ENCODE data around the gene AJAP1.

The AJAP1 gene

DNA sequence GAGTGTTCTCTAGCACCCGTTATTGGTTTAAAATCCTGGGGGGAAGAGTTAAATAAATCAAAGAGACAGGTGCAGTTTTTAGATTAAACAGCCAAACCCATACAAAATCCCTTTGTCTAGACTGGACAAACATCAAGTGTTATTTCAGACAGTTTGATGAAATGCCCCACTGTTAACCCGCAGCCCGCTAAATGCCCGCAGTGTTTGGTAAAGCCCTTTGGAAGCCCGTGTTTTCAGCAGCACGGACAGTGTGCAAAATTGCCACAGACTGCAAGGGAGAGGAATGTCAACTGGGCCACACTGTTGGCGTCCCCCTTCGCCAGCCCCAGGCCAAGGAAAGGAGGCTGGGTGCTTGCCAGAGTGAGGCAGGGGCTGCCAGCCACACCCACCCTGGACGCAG lies 26.6 kb downstream of the AJAP1 start:
- no peak overlapping the region for H3K4me3 ChIP-seq (ENCODE audit: low read length)
- TF ChIP-seq CTCF (conservative IDR thresholded peaks at IDR 0.05; ENCODE audit: low read length) = no peak
- DNase-seq (ENCODE audit: low read depth) = no peak

DNA sequence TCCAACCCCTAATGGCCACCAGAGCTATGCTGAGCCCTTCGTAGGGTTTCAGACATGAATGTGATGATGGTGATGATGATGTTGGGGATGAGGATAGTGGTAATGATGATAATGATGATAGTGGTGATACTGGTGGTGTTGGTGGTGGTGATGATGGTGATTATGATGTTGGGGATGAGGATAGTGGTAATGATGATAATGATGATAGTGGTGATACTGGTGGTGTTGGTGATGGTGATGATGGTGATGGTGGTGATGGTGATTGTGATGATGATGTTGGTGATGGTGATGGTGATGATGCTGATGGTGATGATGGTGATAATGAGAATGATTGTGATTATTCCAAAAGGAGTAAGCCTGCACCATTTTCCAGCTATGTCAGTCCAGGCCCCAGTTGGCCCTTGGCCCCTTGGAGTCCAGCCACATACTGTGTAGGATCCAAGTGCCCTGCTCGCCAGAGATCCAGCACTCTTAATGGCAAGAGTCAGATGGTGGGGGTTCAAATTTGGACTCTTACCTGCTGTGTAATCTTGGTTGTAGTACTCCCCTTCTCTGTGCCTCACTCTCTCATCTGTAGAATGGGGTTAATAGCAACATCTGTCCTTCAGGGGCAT lies 28.3 kb downstream of the AJAP1 start:
- no peak overlapping the region for H3K4me3 ChIP-seq (ENCODE audit: low read length)
- no peak for DNase-seq (ENCODE audit: low read depth)
- no peak for TF ChIP-seq CTCF (conservative IDR thresholded peaks at IDR 0.05; ENCODE audit: low read length)

- DNase-seq (ENCODE audit: low read depth) = peak; percentile 13
- H3K4me3 ChIP-seq (ENCODE audit: low read length) = no peak overlapping the region
- TF ChIP-seq CTCF (conservative IDR thresholded peaks at IDR 0.05; ENCODE audit: low read length) = no peak
These were observed 29.7 kb downstream of the AJAP1 start for GRCh38 chr1:4684136-4684535.

DNA sequence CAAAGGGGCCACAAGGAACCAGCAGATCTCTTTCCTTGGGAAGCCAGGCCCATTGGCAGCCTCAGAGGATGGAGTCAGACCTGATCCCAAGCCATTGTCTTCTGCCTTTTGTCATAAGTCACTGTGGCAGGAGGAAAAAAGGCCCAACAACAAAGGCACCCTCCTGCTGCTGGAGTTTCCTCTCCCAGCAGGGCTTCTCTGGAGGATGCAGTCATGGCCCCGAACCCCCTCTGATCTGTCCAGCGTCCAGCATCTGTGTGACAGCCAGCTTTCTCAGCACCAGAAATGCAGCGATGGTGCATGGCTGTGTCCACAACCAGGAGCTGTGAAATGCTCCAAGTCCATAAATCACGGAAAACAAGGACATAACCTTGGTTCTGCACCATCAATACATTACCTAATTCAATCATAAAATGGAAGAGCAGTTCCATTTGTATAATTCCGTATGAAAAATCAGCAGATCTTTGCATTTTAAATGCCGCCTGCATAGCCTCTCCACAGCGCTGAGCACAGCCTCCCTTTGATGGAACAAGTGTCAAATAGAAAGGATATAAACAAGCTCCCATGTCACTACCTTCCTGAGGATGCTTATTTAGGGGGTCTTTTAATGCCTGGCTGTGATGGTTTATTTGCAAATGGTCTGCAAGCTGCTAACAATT lies 30.6 kb downstream of the AJAP1 start:
- no peak for TF ChIP-seq CTCF (conservative IDR thresholded peaks at IDR 0.05; ENCODE audit: low read length)
- no peak for DNase-seq (ENCODE audit: low read depth)
- no peak overlapping the region for H3K4me3 ChIP-seq (ENCODE audit: low read length)

GRCh38 chr1:4685523-4685865 lies 31.1 kb downstream of the AJAP1 start:
- H3K4me3 ChIP-seq (ENCODE audit: low read length) = no peak overlapping the region
- no peak for DNase-seq (ENCODE audit: low read depth)
- TF ChIP-seq CTCF (conservative IDR thresholded peaks at IDR 0.05; ENCODE audit: low read length) = no peak

DNA sequence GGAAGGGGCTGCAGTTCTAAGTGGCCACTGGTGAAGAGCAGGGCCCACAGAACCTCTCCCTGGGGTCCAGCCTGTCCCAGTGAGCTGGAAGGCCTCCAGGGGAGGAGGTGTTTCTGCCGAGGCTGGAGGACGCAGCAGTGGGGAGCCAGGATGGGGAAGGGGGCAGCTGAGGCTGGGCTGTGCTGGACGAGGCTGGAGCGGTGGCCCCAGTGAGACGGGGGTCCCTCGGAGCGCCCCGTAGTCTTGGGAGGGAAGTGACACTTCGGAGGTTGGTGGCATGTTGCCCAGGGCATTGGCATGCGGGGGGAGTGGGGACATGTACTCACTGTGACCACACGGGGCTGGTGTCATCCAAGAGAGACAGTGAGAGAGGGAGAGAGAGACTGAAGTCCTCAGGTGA lies 33.5 kb downstream of the AJAP1 start:
- H3K4me3 ChIP-seq (ENCODE audit: low read length) = no peak overlapping the region
- DNase-seq (ENCODE audit: low read depth) = no peak
- TF ChIP-seq CTCF (conservative IDR thresholded peaks at IDR 0.05; ENCODE audit: low read length) = no peak

DNA sequence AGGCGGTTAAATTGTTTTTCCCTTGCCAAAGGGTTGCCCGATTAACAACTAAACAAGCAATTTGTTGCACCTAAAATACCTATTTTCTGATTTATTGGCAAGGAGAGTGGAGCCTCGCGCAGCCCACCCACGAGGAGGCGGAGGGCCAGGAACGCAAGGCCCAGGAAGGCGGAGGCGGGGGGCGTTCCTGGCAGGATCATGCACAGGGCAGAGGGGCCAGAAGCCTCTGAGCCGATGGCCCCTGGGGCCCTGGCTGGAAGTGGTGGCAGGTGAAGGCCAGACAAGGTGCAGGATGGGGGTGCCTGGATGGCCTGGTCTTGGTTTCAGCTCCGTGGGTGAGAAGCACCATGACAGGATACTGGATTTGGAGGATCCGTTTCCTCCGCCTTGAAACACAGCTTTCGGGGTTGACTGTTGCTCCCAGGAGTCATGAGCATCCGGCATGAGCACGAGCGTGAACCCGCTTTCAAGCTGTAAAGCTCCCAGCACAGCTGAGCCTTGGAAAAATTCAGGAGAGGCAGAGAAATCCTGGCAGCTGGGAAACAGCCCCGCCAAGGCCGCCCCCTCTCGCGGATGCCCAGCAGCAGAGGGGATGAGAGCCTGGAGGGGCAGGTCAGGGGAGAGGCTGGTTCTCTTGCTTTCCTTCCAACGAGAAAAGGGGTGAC lies 35.0 kb downstream of the AJAP1 start:
- H3K4me3 ChIP-seq (ENCODE audit: low read length) = no peak overlapping the region
- no peak for TF ChIP-seq CTCF (conservative IDR thresholded peaks at IDR 0.05; ENCODE audit: low read length)
- DNase-seq (ENCODE audit: low read depth) = no peak
